ENCODE data around the gene GALNT9. TPM values are rescaled to one million over a fixed set of nuclear protein-coding genes. Genes with fewer than 3 reads are reported as not detected.

GALNT9 gene
- polyA plus RNA-seq, 1 of the 3 experiments (the other 2 are of a cell fraction): not detected

DNA sequence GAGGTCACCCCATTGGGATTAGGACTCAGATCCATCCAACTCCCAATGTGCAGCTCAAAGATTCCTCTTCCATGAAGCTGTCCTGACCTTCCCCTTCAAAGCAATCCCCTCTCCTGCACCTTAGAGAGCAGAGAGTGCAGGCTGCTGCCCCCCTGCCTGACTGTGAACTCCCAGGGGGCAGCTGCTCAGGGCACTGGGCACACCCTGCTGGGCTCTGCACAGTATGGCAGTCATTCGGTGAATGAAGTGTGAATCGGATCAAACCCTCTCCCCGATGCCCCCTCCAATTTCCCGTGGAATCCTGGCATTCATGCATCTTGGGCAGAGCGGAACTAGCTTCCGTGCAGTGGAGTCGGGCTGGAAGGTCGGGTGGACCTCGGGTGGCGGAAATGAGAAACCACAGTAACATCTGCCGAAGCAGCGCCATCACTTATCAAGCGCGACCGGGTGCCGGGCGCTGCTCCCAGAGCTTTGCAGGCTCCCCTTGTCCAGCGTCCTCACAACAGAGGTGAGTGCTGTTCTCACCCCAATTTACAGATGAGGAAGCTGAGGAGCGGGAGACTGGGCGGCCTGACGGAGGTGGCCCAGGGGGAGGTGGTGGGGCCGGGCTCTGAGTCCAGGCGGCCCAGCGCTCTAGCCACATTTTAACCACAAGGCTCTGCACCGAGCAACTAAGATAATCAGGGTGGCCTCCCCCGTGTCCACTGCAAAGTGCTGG lies 14.7 kb downstream of the GALNT9 start:
- no peak overlapping the region for H3K4me3 ChIP-seq (ENCODE audit: low read depth in 2 of 2, low read length in 1 of 2)
- H3K27me3 ChIP-seq (ENCODE audit: insufficient read depth): peaks cover 78% of the 10 kb centered on the region
- H3F3A ChIP-seq (replicated peaks; ENCODE audit: insufficient read depth): no peaks in the 10 kb centered on the region
- H2AFZ ChIP-seq (ENCODE audit: low read depth): no peak overlapping the region
- no peaks in the 10 kb centered on the region for H3K36me3 ChIP-seq (replicated peaks in 1 of 2; ENCODE audit: control insufficient read depth in 1 of 2, insufficient read depth in 2 of 2, low read length in 1 of 2)
- DNase-seq: no peak
- H3K4me1 ChIP-seq (ENCODE audit: control insufficient read depth in 1 of 2, insufficient read depth in 2 of 2, low read depth in 1 of 2, low read length in 1 of 2): no peaks in the 10 kb centered on the region
- no peaks in the 10 kb centered on the region for H3K9me2 ChIP-seq
- 32% methylated on average over 18 of the region's 26 CpGs for WGBS (ENCODE audit: low lambda C conversion rate)
- H3K9ac ChIP-seq: no peak overlapping the region
- CTCF ChIA-PET: interaction anchor here (1.2 to 1.3 kb wide), 2 partner anchors 30 to 99 kb away, joined by 3 read pairs; no protein-coding TSS in a partner anchor
- no peaks in the 10 kb centered on the region for H3K9me3 ChIP-seq
- no peak overlapping the region for H3K27ac ChIP-seq (ENCODE audit: low read depth in 2 of 2, low read length in 1 of 2)
- no peak overlapping the region for H3K4me2 ChIP-seq
- H4K20me1 ChIP-seq (ENCODE audit: insufficient read depth): no peaks in the 10 kb centered on the region
- H3K79me2 ChIP-seq (ENCODE audit: insufficient read depth): no peaks in the 10 kb centered on the region
- POLR2A ChIA-PET: no interaction called here
- TF ChIP-seq NFIC (IDR thresholded peaks at IDR 0.05; ENCODE audit: borderline replicate concordance): no peak
- TF ChIP-seq SMC3 (IDR thresholded peaks at IDR 0.05; ENCODE audit: low read depth, low read length): no peak
- TF ChIP-seq, protein P1, sequence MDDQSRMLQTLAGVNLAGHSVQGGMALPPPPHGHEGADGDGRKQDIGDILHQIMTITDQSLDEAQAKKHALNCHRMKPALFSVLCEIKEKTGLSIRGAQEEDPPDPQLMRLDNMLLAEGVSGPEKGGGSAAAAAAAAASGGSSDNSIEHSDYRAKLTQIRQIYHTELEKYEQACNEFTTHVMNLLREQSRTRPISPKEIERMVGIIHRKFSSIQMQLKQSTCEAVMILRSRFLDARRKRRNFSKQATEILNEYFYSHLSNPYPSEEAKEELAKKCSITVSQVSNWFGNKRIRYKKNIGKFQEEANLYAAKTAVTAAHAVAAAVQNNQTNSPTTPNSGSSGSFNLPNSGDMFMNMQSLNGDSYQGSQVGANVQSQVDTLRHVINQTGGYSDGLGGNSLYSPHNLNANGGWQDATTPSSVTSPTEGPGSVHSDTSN (IDR thresholded peaks at IDR 0.05): no peak
- TF ChIP-seq ELF1 (IDR thresholded peaks at IDR 0.05): no peak
- no peak for TF ChIP-seq YY1 (IDR thresholded peaks at IDR 0.05; ENCODE audit: low read depth)
- TF ChIP-seq, protein P2, sequence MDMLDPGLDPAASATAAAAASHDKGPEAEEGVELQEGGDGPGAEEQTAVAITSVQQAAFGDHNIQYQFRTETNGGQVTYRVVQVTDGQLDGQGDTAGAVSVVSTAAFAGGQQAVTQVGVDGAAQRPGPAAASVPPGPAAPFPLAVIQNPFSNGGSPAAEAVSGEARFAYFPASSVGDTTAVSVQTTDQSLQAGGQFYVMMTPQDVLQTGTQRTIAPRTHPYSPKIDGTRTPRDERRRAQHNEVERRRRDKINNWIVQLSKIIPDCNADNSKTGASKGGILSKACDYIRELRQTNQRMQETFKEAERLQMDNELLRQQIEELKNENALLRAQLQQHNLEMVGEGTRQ (IDR thresholded peaks at IDR 0.05; ENCODE audit: borderline replicate concordance, low read depth, low read length): no peak
- TF ChIP-seq RXRA (IDR thresholded peaks at IDR 0.05; ENCODE audit: borderline replicate concordance, low read depth): no peak
- no peak for TF ChIP-seq FOXM1 (IDR thresholded peaks at IDR 0.05; ENCODE audit: low read depth)
- TF ChIP-seq JUND (IDR thresholded peaks at IDR 0.05): no peak
- TF ChIP-seq RAD21 (IDR thresholded peaks at IDR 0.05; ENCODE audit: low read length): no peak
- TF ChIP-seq CHD2 (IDR thresholded peaks at IDR 0.05; ENCODE audit: low read length, partially characterized antibody): no peak
- TF ChIP-seq, protein P3, sequence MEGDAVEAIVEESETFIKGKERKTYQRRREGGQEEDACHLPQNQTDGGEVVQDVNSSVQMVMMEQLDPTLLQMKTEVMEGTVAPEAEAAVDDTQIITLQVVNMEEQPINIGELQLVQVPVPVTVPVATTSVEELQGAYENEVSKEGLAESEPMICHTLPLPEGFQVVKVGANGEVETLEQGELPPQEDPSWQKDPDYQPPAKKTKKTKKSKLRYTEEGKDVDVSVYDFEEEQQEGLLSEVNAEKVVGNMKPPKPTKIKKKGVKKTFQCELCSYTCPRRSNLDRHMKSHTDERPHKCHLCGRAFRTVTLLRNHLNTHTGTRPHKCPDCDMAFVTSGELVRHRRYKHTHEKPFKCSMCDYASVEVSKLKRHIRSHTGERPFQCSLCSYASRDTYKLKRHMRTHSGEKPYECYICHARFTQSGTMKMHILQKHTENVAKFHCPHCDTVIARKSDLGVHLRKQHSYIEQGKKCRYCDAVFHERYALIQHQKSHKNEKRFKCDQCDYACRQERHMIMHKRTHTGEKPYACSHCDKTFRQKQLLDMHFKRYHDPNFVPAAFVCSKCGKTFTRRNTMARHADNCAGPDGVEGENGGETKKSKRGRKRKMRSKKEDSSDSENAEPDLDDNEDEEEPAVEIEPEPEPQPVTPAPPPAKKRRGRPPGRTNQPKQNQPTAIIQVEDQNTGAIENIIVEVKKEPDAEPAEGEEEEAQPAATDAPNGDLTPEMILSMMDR (IDR thresholded peaks at IDR 0.05): no peak; the same call in 1 of the 2 replicates
- TF ChIP-seq TCF12 (IDR thresholded peaks at IDR 0.05): no peak
- no peak for TF ChIP-seq FOSL2 (IDR thresholded peaks at IDR 0.05; ENCODE audit: borderline replicate concordance, low read depth)
- no peak for TF ChIP-seq MEF2A (IDR thresholded peaks at IDR 0.05; ENCODE audit: borderline replicate concordance, low read depth)
- no peak for TF ChIP-seq SIN3A (IDR thresholded peaks at IDR 0.05; ENCODE audit: borderline replicate concordance, low read depth, low read length)
- TF ChIP-seq, protein P4, sequence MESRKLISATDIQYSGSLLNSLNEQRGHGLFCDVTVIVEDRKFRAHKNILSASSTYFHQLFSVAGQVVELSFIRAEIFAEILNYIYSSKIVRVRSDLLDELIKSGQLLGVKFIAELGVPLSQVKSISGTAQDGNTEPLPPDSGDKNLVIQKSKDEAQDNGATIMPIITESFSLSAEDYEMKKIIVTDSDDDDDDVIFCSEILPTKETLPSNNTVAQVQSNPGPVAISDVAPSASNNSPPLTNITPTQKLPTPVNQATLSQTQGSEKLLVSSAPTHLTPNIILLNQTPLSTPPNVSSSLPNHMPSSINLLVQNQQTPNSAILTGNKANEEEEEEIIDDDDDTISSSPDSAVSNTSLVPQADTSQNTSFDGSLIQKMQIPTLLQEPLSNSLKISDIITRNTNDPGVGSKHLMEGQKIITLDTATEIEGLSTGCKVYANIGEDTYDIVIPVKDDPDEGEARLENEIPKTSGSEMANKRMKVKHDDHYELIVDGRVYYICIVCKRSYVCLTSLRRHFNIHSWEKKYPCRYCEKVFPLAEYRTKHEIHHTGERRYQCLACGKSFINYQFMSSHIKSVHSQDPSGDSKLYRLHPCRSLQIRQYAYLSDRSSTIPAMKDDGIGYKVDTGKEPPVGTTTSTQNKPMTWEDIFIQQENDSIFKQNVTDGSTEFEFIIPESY (IDR thresholded peaks at IDR 0.05; ENCODE audit: borderline replicate concordance, low read depth): no peak
- TF ChIP-seq GABPA (IDR thresholded peaks at IDR 0.05; ENCODE audit: low read depth): no peak
- no peak for TF ChIP-seq POLR2AphosphoS5 (IDR thresholded peaks at IDR 0.05; ENCODE audit: low read depth, low read length)

Data from SK-N-SH (cell line).